ENCODE measurements around the gene CROCC.
"Not testable (repeated sequence)": the region's sequence is repeated elsewhere in the genome, so short reads cannot be mapped to it uniquely, and the experiment has no call there.

Gene CROCC, protein sequence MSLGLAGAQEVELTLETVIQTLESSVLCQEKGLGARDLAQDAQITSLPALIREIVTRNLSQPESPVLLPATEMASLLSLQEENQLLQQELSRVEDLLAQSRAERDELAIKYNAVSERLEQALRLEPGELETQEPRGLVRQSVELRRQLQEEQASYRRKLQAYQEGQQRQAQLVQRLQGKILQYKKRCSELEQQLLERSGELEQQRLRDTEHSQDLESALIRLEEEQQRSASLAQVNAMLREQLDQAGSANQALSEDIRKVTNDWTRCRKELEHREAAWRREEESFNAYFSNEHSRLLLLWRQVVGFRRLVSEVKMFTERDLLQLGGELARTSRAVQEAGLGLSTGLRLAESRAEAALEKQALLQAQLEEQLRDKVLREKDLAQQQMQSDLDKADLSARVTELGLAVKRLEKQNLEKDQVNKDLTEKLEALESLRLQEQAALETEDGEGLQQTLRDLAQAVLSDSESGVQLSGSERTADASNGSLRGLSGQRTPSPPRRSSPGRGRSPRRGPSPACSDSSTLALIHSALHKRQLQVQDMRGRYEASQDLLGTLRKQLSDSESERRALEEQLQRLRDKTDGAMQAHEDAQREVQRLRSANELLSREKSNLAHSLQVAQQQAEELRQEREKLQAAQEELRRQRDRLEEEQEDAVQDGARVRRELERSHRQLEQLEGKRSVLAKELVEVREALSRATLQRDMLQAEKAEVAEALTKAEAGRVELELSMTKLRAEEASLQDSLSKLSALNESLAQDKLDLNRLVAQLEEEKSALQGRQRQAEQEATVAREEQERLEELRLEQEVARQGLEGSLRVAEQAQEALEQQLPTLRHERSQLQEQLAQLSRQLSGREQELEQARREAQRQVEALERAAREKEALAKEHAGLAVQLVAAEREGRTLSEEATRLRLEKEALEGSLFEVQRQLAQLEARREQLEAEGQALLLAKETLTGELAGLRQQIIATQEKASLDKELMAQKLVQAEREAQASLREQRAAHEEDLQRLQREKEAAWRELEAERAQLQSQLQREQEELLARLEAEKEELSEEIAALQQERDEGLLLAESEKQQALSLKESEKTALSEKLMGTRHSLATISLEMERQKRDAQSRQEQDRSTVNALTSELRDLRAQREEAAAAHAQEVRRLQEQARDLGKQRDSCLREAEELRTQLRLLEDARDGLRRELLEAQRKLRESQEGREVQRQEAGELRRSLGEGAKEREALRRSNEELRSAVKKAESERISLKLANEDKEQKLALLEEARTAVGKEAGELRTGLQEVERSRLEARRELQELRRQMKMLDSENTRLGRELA (N-terminal part only)

DNA sequence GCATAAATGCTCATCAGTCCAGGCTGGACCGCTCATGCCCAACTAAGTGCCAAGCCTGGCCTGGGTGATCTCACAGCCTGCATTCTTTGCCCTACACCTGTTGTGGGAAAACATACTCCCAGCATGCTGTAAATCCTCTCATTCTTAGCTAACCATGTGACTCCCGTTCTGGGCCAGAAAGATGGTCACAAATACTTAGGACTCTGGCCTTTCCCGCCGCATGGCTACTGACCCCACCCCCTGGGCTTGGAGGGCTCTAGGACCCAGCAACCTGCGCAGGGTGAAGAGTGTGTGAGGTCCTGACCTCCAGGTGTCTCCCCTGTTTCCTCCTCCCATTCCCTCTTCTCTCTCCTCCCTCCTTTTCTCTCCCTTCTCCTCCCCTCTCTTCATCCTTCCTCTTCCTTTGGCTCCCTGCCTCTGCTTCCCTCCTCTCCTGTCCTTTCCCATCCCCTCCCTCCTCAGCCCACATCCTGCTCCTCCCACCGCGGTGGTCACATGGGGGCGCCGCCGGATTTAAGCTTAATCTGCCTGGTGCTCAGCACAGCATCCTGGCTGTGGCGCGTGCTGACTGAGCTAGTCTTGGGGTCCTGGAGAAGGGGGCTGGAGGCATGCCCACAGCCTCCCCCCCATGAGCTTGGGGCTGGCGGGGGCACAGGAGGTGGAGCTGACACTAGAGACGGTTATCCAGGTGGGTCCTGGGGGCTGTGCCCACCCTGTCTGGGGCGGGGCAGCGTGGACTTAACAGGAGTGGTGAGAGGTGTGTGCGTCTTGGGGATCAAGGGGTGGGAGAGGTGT is at the start of gene CROCC:
CROCC (plus strand) TSS at position 541 of the 795 bp plus-strand sequence; CDS start at position 629, 88 bp downstream.
- peak; percentile 66 for DNase-seq

DNA sequence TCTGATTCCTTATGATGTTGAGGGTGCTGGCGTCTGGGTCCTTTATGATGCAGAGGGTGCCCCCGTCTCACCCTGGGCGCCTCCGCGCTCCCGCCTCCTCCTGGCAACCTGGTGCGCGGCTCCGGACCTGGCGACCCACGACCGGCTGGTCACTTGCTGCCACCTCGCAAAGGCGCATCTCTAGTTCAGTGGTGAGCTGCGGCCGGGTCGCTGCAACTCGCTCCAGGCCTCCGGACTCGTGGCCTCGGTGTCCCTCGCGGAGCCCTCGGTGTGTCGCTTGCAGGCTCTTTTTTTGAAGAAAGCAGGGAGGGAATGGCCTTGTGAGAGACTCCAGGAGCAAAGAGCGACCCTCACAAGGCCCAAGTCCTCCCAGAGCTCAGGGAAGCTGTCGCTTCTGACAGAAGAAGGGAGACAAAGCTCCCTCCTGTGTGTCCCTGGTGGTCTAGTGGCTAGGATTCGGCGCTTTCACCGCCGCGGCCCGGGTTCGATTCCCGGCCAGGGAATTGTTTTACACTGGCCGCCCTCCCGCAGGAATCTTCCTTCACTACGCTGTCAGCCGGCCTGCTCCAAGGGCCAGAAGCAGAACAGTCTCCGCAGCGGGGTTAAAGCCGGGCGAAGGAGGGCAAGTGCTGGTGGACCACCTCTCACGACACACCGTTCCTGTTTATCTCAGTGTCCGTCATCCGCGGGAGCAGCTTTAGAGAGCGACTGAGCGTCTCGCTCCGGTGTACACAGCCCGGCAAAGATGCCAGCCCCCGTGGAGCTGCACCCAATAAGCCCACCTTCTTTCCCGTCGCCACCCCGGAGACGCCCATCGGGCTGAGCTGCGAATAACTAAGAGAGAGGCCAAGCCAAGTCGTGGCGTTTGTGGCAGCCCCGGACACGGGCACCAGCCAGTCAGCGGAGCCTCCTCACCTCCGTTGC is 49.3 kb upstream of the CROCC start:
- not testable (repeated sequence) for DNase-seq

DNA sequence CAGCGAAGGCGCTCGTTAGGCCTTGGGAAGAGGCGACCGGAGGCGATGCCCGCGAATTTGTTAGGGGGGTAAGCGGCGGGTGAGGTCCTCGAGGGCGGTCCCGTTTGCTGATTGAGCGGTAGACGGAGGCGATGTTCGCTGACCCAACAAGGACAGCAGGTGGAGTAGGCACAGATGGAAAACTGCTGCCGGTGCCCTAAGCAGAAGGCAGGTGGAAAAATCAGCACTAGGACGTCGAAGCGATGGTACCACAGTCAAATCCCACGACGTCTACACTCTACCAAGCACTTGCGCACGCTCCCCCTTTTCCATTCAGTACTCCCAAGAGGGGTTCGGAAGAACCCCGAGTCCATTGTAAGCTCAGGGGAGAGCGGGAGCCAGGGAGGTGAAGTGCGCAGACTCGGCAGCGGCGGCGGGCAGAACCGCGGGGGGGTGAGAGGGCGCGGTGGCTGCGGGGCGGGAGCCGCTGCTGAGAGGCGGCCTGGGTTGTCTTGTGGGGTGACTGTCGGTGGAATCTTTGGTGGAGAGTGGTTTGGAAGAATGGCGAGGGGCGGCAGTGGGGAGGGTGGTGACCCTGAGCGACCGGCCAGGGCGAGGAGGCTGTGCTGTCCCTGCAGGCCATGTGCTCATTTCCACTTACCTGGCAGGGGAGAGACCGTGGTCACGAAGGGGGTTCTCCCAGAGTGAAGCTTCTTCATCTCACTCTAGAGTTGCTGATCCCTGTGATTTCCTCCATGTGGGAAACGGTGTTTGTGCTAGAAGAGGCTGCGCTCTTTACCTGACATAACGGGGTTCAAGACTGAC is 48.5 kb upstream of the CROCC start:
- DNase-seq = peak; percentile 17

DNA sequence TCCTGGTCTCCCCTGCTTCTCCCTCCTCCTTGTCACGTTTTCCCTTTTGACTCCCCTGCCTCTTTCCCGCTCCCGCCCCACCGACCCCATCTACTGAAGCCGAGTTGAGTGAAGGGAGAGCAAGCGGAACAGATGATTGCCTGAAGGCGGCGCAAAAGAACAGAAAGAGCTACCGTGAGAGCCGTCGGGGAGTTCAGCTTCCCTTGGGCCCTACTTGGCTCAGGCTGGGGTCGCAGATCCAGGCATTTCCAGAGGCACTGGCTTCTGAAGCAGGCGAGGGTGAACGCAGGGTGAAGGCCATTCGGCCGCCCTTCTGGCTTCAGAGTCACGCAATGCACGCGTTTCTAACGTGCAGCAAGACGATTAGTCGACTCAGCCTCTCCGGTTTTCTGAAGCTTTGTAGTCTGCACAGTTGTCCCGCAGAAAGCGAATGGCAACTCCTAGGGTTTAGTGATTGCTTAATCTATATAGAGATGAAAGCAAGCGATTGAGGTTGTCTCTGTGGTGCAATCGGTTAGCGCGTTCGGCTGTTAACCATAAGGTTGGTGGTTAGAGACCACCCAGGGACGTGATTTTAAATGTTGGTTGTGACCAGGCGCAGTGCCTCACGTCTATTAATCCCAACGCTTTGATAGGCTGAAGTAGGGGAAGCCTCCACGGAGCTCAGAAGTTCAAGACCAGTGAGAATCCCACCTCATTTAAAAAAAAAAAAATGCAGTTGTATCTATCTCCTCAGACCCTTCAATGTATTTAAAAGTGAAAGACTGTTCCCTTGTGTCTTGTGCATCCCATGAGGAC is 46.6 kb upstream of the CROCC start:
- DNase-seq = not testable (repeated sequence)

DNA sequence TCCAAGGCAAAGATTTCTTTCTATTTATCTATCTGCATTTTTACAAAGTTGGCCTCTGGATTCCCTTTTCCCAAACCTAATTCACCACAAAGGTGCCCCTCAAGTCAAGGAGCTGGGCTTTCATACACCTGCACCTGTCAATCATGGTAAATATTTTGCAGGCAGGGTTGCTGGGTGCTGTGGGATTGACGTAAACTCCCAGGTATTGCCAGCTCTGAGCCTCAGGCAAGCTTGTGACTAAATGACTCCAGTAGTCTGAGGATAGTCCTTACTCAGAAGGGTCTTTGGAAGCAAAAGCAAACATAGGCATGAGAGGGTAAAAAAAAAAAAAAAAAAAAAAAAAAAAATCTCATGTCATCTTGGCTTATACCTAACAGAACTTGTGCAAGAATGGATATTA is 40.0 kb upstream of the CROCC start:
- DNase-seq = not testable (repeated sequence)

DNA sequence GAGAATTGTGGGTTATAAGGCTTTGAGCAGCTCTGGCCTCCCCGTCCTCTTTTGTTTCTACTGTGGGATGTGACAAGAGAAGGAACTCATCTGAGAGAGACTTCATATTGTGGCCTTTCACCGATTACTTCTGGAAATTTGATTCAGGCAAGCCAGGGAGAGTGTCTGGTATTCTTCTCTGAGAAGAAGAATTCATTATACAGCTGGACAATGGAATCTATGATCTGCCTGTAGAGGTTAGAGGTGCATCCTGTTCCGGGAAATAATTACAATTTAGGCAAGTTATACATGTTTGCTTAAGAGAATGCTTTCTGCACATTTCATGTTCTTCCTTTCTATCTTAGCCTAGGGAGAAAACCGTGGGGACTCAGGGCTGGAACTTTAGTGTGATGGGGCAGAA is 38.7 kb upstream of the CROCC start:
- no peak for DNase-seq

DNA sequence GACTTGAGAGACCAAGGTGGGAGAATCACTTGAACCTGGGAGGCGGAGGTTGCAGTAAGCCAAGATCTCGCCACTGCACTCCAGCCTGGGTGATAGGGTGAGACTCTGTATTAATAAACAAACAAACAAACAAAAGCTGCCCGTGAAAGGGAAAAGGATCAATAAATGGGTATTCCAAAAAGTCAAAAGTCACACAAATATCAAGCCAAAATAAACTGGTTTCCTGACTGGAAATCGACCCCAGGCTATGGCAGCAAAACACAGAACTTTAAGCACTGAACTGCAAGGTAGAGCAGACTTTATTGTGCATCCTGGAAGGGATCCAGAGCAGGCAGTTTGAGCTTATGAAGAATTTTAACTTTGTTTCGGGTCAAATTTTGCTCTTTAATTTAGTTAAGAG is 37.2 kb upstream of the CROCC start:
- DNase-seq = not testable (repeated sequence)

DNA sequence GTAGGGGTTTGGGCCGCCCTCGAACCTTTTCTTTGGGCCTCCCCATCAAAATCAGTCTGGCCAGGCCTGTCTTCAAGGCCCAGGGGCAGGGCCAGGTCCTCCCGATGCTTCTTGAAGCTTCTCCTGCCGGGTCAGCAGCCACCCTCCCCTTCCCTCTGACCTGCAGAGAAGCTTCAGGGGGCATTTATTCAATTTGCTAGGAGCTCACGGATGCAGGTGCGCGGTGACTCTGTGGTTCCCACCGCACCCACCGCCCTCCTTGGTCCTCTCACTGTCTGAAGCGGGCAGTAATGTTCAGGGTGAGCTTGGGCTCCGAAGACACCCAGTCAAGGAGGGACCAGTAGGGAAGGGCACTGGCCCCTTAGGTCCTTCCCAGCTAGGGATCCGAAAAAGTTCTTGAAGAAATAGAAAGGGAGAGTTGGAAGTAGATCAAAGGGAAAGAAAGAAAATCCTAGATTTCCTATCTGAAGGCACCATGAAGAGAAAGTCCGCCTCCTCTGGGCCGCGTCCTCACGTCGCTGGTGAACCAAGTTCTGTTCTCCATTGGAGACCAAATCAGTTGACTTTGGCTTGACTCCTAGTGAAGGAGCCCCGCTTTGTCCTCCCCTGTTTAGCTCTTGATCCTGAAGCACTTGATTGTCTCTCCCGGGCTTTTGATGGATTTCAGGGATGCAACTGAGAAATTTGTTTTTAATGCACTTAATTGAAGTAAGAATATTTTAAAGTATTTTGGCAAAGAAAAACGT is 34.7 kb upstream of the CROCC start:
- no peak for DNase-seq

DNA sequence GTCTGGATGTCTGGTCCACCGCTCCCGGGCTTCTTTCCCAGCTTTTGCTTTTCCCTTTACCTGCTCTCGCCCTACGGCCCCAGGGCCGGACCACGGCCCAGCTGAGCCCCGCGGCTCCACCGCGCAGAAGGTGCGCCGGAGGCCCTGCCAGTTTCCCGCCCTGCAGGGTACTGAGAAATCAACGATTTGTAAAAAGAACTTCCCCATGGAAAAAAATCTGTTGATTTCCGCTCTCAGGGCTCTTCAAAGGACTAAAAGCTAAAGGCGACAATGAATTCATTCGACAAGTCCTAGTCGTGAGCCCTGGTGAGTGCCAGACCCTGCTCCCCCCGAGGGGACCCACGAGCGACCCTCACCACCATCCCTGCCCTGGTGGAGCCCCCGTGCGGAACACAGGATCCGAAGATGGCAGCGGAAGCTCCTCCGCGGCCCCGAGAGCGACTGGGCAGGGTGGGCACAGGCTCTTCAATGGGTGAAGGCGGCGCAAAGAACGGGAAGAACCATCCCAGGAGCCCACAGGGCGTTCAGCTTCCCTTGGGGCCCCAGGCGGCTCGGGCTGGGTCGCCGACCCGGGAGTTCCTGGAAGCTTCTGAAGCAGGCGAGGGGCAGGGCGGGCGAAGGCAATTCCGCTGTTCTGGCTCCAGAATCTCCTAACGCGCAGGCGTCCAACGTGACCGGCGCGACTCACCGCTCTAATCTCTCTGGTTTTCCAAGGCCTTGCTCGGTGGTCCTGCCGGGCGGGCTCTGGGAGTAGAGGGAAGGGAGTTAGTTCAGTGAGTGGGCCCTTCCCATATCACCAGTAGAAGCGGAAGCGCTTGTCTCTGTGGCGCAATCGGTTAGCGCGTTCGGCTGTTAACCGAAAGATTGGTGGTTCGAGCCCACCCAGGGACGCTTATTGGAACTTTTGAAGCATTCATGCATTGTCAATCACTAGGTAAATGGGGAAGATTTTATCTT is 32.6 kb upstream of the CROCC start:
- DNase-seq = peak; percentile 34

DNA sequence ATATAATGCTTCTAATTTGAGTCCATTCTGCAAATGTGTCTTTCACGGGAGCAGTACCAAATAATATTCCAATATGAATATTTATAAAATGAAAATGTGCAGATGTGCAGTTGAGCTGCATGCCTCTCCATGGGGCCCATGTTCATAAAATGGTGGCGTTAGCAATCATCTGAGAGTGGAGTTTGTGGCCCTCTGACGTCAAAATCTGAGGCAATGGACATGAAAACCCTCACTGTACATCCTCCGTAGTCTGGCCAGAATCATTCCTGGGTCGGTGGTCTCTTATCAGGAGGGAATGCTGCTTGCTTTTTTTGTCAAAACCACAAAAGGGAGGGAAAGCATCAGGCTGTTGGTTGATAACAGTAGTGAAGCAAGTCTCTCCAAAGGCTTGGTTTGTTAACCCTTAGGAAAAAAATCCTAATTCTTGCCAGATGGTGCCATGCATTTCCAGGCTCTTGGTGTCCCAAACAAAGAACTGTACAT is 31.2 kb upstream of the CROCC start:
- DNase-seq = not testable (repeated sequence)

DNA sequence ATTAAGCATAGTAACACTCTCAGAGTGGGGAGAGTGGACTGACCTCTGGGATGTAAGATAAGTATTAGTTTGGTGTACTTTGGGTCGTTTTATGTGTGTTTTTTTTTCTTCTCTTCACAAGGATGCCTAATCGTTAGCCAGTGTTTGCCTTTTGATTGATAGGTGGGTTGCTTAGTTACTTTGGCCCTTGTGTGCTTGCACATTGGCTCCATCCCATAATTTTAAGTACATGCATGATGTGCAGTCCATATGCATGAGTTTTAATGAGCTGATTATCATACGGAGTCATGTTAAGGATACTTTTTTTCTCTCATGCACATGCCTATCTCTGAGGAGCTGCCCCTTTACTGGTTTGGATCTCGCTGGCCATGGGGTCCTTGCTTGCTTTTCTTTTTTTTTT is 30.7 kb upstream of the CROCC start:
- DNase-seq = not testable (repeated sequence)

DNA sequence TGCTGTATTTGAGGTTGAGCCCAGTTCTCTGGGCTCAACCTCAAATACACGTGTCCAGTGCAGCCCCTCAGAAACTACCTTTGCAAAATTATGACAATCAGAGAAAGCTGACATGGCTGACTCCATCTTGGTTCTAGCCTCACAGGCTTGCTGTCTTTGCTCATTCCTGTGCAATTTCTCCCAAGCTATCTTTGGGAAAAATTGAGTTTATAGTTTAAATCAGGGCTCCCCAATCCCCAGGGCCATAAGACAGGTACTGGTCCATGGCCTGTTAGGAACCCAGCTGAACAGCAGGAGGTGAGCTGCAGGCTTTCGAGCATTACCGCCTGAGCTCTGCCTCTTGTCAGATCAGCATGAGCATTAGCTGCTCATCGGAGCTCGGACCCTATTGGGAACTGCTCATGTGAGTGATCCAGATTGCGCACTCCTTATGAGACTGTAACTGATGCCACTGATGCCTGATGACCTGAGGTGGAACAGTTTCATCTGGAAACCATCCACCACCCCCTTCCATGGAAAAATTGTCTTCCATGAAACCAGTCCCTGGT is 28.7 kb upstream of the CROCC start:
- DNase-seq = not testable (repeated sequence)

DNA sequence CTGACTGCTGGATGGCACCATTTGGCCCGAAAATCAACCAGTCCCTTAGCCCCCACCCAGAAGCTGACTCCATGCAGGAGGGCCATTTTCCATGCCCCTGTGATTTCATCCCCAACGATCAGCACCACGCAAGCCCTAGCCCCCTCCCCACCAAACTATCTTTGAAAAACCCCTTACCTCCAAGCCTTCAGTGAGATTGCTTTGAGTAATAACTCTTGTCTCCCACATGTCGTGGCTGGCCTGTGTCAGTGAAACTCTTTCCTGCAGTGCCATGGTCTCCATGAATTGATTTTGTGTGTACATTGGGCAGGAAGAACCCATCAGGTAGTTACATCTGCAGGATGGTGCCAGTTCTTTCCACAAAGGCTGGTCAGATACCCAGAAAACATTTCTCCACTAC is 27.9 kb upstream of the CROCC start:
- DNase-seq = not testable (repeated sequence)

DNA sequence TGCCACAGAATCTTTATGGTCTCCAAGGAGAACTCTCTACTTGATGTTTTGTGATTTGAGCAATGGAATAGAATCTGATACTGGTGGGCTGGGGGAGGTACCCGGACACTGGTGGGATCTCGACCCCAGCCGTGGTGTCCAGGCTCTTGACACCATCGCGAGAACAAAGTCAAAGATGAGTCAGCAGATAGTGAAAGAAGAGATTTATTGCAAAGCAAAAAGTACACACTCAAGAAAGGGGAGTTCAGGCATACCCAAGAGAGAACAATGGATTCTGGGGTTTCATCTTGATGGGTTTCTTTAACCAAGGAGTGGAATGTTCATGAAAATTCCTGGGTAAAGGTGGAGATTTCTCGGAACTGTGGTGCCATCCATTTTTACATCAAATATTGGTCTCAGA is 27.4 kb upstream of the CROCC start:
- DNase-seq = not testable (repeated sequence)

DNA sequence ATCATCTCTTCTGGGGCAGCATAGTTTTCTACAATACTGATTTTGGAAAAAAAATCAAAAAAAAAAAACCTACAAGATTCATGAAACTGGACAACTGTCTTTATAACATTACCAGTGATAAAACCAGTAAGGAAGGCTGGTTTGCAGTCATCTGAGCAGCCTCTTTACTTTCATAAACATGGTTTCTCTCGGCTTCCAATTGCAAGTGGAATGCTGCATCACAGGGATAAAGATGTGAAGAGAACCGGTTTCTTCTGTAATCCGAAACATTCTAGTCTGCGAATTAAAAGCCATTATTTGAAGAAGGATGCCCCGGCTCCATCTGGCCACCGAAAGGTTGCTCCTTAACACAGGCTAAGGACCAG is 26.5 kb upstream of the CROCC start:
- DNase-seq = not testable (repeated sequence)

DNA sequence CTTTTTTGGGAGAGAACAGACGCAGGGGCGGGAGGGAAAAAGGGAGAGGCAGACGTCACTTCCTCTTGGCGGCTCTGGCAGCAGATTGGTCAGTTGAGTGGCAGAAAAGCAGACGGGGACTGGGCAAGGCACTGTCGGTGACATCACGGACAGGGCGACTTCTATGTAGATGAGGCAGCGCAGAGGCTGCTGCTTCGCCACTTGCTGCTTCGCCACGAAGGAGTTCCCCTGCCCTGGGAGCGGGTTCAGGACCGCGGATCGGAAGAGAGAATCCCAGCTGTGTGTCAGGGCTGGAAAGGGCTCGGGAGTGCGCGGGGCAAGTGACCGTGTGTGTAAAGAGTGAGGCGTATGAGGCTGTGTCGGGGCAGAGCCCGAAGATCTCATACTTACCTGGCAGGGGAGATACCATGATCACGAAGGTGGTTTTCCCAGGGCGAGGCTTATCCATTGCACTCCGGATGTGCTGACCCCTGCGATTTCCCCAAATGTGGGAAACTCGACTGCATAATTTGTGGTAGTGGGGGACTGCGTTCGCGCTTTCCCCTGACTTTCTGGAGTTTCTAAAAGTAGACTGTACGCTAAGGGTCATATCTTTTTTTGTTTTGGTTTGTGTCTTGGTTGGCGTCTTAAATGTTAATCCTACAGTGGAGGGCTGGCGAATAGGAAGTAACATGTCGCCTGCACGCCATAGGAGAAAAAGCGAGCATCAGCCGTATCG is 26.0 kb upstream of the CROCC start, which contains the start of gene RNU1-2:
RNU1-2 (plus strand) TSS at position 383 of the 718 bp plus-strand sequence.
- DNase-seq = peak; percentile 87
